22Rv1 (cell line): ENCODE data around the gene CYP4F11.
"Not testable (repeated sequence)": the region's sequence is repeated elsewhere in the genome, so short reads cannot be mapped to it uniquely, and the experiment has no call there.

Experiments
- CTCF ChIP-seq: fragments of 450-650 bp; IDR thresholded peaks from 2 replicates; pipeline ENCODE4 v1.5.1; 2017; ENCODE audit warnings: mild to moderate bottlenecking
- ZFX ChIP-seq: fragments of 450-650 bp; IDR thresholded peaks from 2 replicates; pipeline ENCODE4 v1.6.1; 2017; ENCODE audit warnings: antibody characterized with exemption, borderline replicate concordance

- TF ChIP-seq CTCF, ZFX: not testable (repeated sequence)
These were observed 483 bp downstream of the CYP4F11 start for GRCh38 chr19:15933761-15934331.
